NB4 (cell line): ENCODE results near the gene CD36.

Source experiments
- DNase-seq: peaks from one replicate; pipeline ENCODE4 v3.0.0; 2010; ENCODE audit warnings: low read depth
- H3K4me3 ChIP-seq: one replicate; pipeline ENCODE4 v1.5.1; 2011; ENCODE audit warnings: mild to moderate bottlenecking, low read depth, low read length, moderate library complexity
- CTCF ChIP-seq: IDR thresholded peaks from one replicate; pipeline ENCODE4 v1.5.1; 2012; ENCODE audit warnings: low read depth, low read length
- MAX ChIP-seq: IDR thresholded peaks from 2 replicates; pipeline ENCODE4 v1.6.1; 2011; ENCODE audit warnings: low read depth, low read length
- MYC ChIP-seq: IDR thresholded peaks from 2 replicates; pipeline ENCODE4 v1.6.1; 2011; ENCODE audit warnings: low read depth, low read length
- POLR2A ChIP-seq: IDR thresholded peaks from 2 replicates; pipeline ENCODE4 v1.6.1; 2011; ENCODE audit warnings: mild to moderate bottlenecking; ENCODE audit not compliant: insufficient read length; ENCODE audit errors: extremely low read depth

Gene CD36

GRCh38 chr7:80637454-80637853 is 988 bp upstream of the CD36 start:
- DNase-seq = no peak
- H3K4me3 ChIP-seq = no peak overlapping the region
- no peak for TF ChIP-seq MAX
- TF ChIP-seq MYC = no peak
- no peak for TF ChIP-seq POLR2A

- no peak overlapping the region for H3K4me3 ChIP-seq
These were observed 569 bp downstream of the CD36 start for GRCh38 chr7:80639011-80639410.

GRCh38 chr7:80640846-80641245 is 2.4 kb downstream of the CD36 start:
- DNase-seq = no peak
- H3K4me3 ChIP-seq = no peak overlapping the region
- TF ChIP-seq POLR2A = no peak
- no peak for TF ChIP-seq MAX
- no peak for TF ChIP-seq CTCF
- no peak for TF ChIP-seq MYC

More at GRCh38 chr7:80639011-80639410, 569 bp downstream of the CD36 start:
- DNase-seq = no peak
- TF ChIP-seq MYC = no peak
- TF ChIP-seq CTCF = no peak
- no peak for TF ChIP-seq MAX
- TF ChIP-seq POLR2A = no peak

- no peak overlapping the region for H3K4me3 ChIP-seq
- TF ChIP-seq CTCF = no peak
- no peak for TF ChIP-seq POLR2A
- TF ChIP-seq MYC = no peak
- no peak for TF ChIP-seq MAX
- no peak for DNase-seq
These were observed 3.1 kb downstream of the CD36 start for GRCh38 chr7:80641548-80641947.

GRCh38 chr7:80642871-80643270 is 4.4 kb downstream of the CD36 start:
- no peak overlapping the region for H3K4me3 ChIP-seq
- DNase-seq = peak; percentile 68
- TF ChIP-seq CTCF (no peak), MYC (no peak), MAX (no peak), POLR2A (no peak)

GRCh38 chr7:80643336-80643915 is 5.0 kb downstream of the CD36 start:
- TF ChIP-seq MYC (no peak), CTCF (no peak), POLR2A (no peak), MAX (no peak)
- no peak overlapping the region for H3K4me3 ChIP-seq
- peak; percentile 79 for DNase-seq
